H1 (cell line): ENCODE measurements around the gene SVIL. TPM values are rescaled to one million over a fixed set of nuclear protein-coding genes. Genes with fewer than 3 reads are reported as not detected.

Experiments used
- CTCF ChIA-PET: fragments of 300-600 bp; sonication (Branson Sonifier 250); formaldehyde crosslinking; loops from one replicate; lab custom pipeline; 2021; ENCODE audit not compliant: partially characterized antibody; lab: Charles Lee
- POLR2A ChIA-PET: fragments of 300-600 bp; sonication (Branson Sonifier 250); formaldehyde crosslinking; loops from one replicate; lab custom pipeline; 2021; ENCODE audit warnings: inconsistent platforms; ENCODE audit not compliant: partially characterized antibody; lab: Charles Lee
- DNase-seq, 2 experiments: peaks; one replicate each; pipeline versions ENCODE4 v3.0.0 to v3.0.0-alpha.2; 2010 to 2022; ENCODE audit warnings: low spot score in 2 of 2, low read depth in 1 of 2, mixed read lengths in 1 of 2
- FAIRE-seq: peaks from 2 replicates; lab custom pipeline; 2011; peaks lifted over from hg19 to GRCh38; lab: Jason Lieb, UNC
- H2AFZ ChIP-seq: 2 replicates; pipeline ENCODE4 v1.8.1; 2012; ENCODE audit warnings: low read length, inconsistent platforms
- H2AK5ac ChIP-seq: 2 replicates; pipeline ENCODE4 v1.6.1; 2013; ENCODE audit warnings: low read depth, low read length
- H2BK120ac ChIP-seq: replicated peaks from 2 replicates; pipeline ENCODE3; 2013; ENCODE audit warnings: low read depth, low read length, inconsistent platforms
- H2BK12ac ChIP-seq: 2 replicates; pipeline ENCODE4 v1.6.1; 2013; ENCODE audit warnings: low read depth, low read length
- H2BK15ac ChIP-seq: 2 replicates; pipeline ENCODE4 v1.6.1; 2013; ENCODE audit warnings: low read length
- H2BK20ac ChIP-seq: 2 replicates; pipeline ENCODE4 v1.6.1; 2013; ENCODE audit warnings: low read length
- H2BK5ac ChIP-seq: 2 replicates; pipeline ENCODE4 v1.6.1; 2013; ENCODE audit warnings: low read depth, low read length
- H3K14ac ChIP-seq: 2 replicates; pipeline ENCODE4 v1.6.1; 2013; ENCODE audit warnings: inconsistent platforms; ENCODE audit not compliant: insufficient read length
- H3K18ac ChIP-seq: 2 replicates; pipeline ENCODE4 v1.6.1; 2013; ENCODE audit warnings: low read length; ENCODE audit errors: extremely low read depth
- H3K23ac ChIP-seq: 2 replicates; pipeline ENCODE4 v1.6.1; 2013; ENCODE audit warnings: inconsistent platforms; ENCODE audit not compliant: insufficient read length
- H3K23me2 ChIP-seq: 2 replicates; pipeline ENCODE4 v1.6.1; 2013; ENCODE audit warnings: low read depth, low read length
- H3K27ac ChIP-seq: 2 replicates; pipeline ENCODE4 v1.6.1; 2011; ENCODE audit warnings: low read depth, low read length, inconsistent platforms
- H3K27me3 ChIP-seq, 4 experiments: replicated peaks in 1 of 4; 1 replicate in 1 of 4; 2 replicates in 3 of 4; pipeline versions ENCODE4 v1.6.1 to v1.8.1; 2011 to 2013; ENCODE audit warnings: low read length in 3 of 4, mild to moderate bottlenecking in 3 of 4, inconsistent platforms in 2 of 4, mixed read lengths in 2 of 4, moderate library complexity in 1 of 4; ENCODE audit not compliant: control insufficient read depth in 3 of 4, insufficient read depth in 3 of 4; ENCODE audit errors: extremely low read depth in 1 of 4
- H3K36me3 ChIP-seq, 4 experiments: 2 replicates each; pipeline versions ENCODE4 v1.6.1 to v1.8.1; 2011 to 2013; ENCODE audit warnings: mild to moderate bottlenecking in 4 of 4, low read length in 3 of 4, moderate library complexity in 2 of 4, control low read depth in 1 of 4, inconsistent platforms in 1 of 4; ENCODE audit not compliant: insufficient read depth in 4 of 4, control insufficient read depth in 2 of 4
- H3K4ac ChIP-seq: replicated peaks from 2 replicates; pipeline ENCODE3; 2013; ENCODE audit warnings: low read length, low read depth, mixed read lengths, inconsistent platforms; ENCODE audit not compliant: insufficient read length
- H3K4me1 ChIP-seq, 4 experiments: replicated peaks in 1 of 4; 1 replicate in 1 of 4; 2 replicates in 3 of 4; pipeline versions ENCODE4 v1.6.1 to v1.8.1; 2011 to 2013; ENCODE audit warnings: low read length in 3 of 4, inconsistent platforms in 2 of 4, mixed read lengths in 1 of 4; ENCODE audit not compliant: insufficient read depth in 4 of 4, control insufficient read depth in 3 of 4
- H3K4me2 ChIP-seq, 2 experiments: 2 replicates each; pipeline versions ENCODE4 v1.6.1 to v1.8.1; 2011 to 2013; ENCODE audit warnings: low read depth in 2 of 2, low read length in 2 of 2, control low read depth in 1 of 2, inconsistent platforms in 1 of 2, mild to moderate bottlenecking in 1 of 2; ENCODE audit not compliant: insufficient read depth in 1 of 2
- H3K4me3 ChIP-seq, 4 experiments: fragments of 200-600, 300-600 bp in 1 of 4; sonication (generic), shearing (Covaris generic), sonication (Bioruptor Twin) in 1 of 4; 2 replicates each; pipeline versions ENCODE4 v1.5.1 to v1.8.1; 2011 to 2016; ENCODE audit warnings: low read length in 4 of 4, low read depth in 3 of 4, control low read depth in 2 of 4, inconsistent platforms in 2 of 4, mild to moderate bottlenecking in 2 of 4, mixed read lengths in 1 of 4, moderate library complexity in 1 of 4; ENCODE audit not compliant: insufficient read depth in 2 of 4; ENCODE audit errors: extremely low read depth in 1 of 4
- H3K56ac ChIP-seq: replicated peaks from 2 replicates; pipeline ENCODE3; 2013; ENCODE audit warnings: low read depth, mild to moderate bottlenecking, mixed read lengths, low read length, inconsistent platforms; ENCODE audit not compliant: insufficient read length
- H3K79me1 ChIP-seq: 2 replicates; pipeline ENCODE4 v1.6.1; 2013; ENCODE audit warnings: low read depth, low read length, control low read depth
- H3K79me2 ChIP-seq, 2 experiments: 2 replicates each; pipeline versions ENCODE4 v1.6.1 to v1.8.1; 2012 to 2013; ENCODE audit warnings: low read length in 2 of 2, mild to moderate bottlenecking in 2 of 2, inconsistent platforms in 1 of 2; ENCODE audit not compliant: insufficient read depth in 2 of 2, control insufficient read depth in 1 of 2
- H3K9ac ChIP-seq, 4 experiments: replicated peaks in 1 of 4; 1 replicate in 1 of 4; 2 replicates in 3 of 4; pipeline versions ENCODE4 v1.6.1 to v1.8.1; 2011 to 2013; ENCODE audit warnings: low read depth in 3 of 4, low read length in 3 of 4, control low read depth in 2 of 4, mild to moderate bottlenecking in 2 of 4, moderate library complexity in 2 of 4, inconsistent platforms in 1 of 4; ENCODE audit errors: extremely low read depth in 1 of 4
- H3K9me3 ChIP-seq, 2 experiments: 2 replicates each; pipeline versions ENCODE4 v1.6.1 to v1.8.1; 2012 to 2013; ENCODE audit warnings: mild to moderate bottlenecking in 2 of 2, moderate library complexity in 2 of 2, control low read depth in 1 of 2, inconsistent platforms in 1 of 2, low read depth in 1 of 2, low read length in 1 of 2, mixed read lengths in 1 of 2; ENCODE audit not compliant: insufficient read depth in 2 of 2
- H4K20me1 ChIP-seq, 2 experiments: replicated peaks in 1 of 2; 2 replicates each; pipeline versions ENCODE3 to v1.8.1; 2011 to 2013; ENCODE audit warnings: inconsistent platforms in 2 of 2, low read length in 2 of 2, mild to moderate bottlenecking in 1 of 2; ENCODE audit not compliant: insufficient read depth in 2 of 2, control insufficient read depth in 1 of 2
- H4K5ac ChIP-seq: 2 replicates; pipeline ENCODE4 v1.6.1; 2013; ENCODE audit warnings: low read length, low read depth, mixed read lengths, inconsistent platforms; ENCODE audit not compliant: insufficient read length
- H4K8ac ChIP-seq: 2 replicates; pipeline ENCODE4 v1.8.0; 2013; ENCODE audit warnings: mild to moderate bottlenecking, moderate library complexity, low read length, inconsistent platforms; ENCODE audit not compliant: insufficient read depth; ENCODE audit errors: extremely low read depth
- H4K91ac ChIP-seq: replicated peaks from 2 replicates; pipeline ENCODE3; 2013; ENCODE audit warnings: low read length, mixed read lengths, inconsistent platforms; ENCODE audit not compliant: insufficient read length
- BCL11A ChIP-seq, 2 experiments: IDR thresholded peaks; one replicate each; pipeline ENCODE4 v1.6.1; 2011; ENCODE audit warnings: low read depth in 2 of 2, low read length in 2 of 2, mild to moderate bottlenecking in 2 of 2
- E2F6 ChIP-seq: IDR thresholded peaks from 2 replicates; pipeline ENCODE4 v1.6.1; 2012; ENCODE audit warnings: inconsistent platforms
- GTF2F1 ChIP-seq: IDR thresholded peaks from 2 replicates; pipeline ENCODE4 v1.6.1; 2012; ENCODE audit warnings: low read depth, low read length, improper control_type of control experiment, borderline replicate concordance
- HDAC2 ChIP-seq, 2 experiments: fragments of 300-600 bp in 1 of 2; sonication (generic) in 1 of 2; IDR thresholded peaks; 2 replicates each; pipeline ENCODE4 v1.6.1; 2011 to 2012; ENCODE audit warnings: low read depth in 2 of 2, low read length in 2 of 2, mild to moderate bottlenecking in 2 of 2, moderate library complexity in 2 of 2, borderline replicate concordance in 1 of 2, inconsistent platforms in 1 of 2
- JUND ChIP-seq: IDR thresholded peaks from 2 replicates; pipeline ENCODE4 v1.6.1; 2011; ENCODE audit warnings: mild to moderate bottlenecking, improper control_type of control experiment, low read length
- RBBP5 ChIP-seq: IDR thresholded peaks from 2 replicates; pipeline ENCODE4 v1.7.1; 2012; ENCODE audit warnings: low read depth, mild to moderate bottlenecking, inconsistent platforms, low read length, moderate library complexity, borderline replicate concordance
- SUZ12 ChIP-seq: fragments of 200-600 bp; sonication (generic); IDR thresholded peaks from 2 replicates; pipeline ENCODE4 v1.6.1; 2012; ENCODE audit warnings: mild to moderate bottlenecking, inconsistent platforms, low read length, moderate library complexity, mixed read lengths
- WGBS, 2 experiments: shearing (Covaris generic) in 1 of 2; methylation state at CpG; one replicate each; pipeline versions ENCODE4 v1.1.6 to v1.1.7; 2013 to 2015; ENCODE audit warnings: low lambda C conversion rate in 2 of 2, mixed read lengths in 2 of 2, inconsistent platforms in 1 of 2, low coverage in 1 of 2, missing lambda C conversion rate in 1 of 2; ENCODE audit not compliant: insufficient replicate concordance in 2 of 2, insufficient coverage in 1 of 2, insufficient read length in 1 of 2; ENCODE audit errors: extremely low coverage in 1 of 2, missing lambda C conversion rate in 1 of 2; 5-methylcytosine and 5-hydroxymethylcytosine counted together
- polyA plus RNA-seq, 7 experiments: library from polyadenylated mRNA; depleted of rRNA in 3 of 7; stranded (reverse) in 5 of 7; unstranded in 2 of 7; fragments of >200 nt in 5 of 7; fragments of 200-250 nt in 2 of 7; gene quantifications; 1 replicate in 5 of 7; 2 replicates in 1 of 7; 4 replicates in 1 of 7; pipeline versions ENCODE4 v1.2.1 to v1.2.3, GENCODE V29; 2011 to 2013; ENCODE audit warnings: missing spikeins in 2 of 7, mixed read lengths in 2 of 7
- total RNA-seq: library from RNA; stranded (reverse); fragmentation: NEBNext Ultra II Directional; extraction: Animal tissue kit (Norgen Biotek cat#: 25700); gene quantifications from 2 replicates; pipeline ENCODE4 v1.2.1, GENCODE V29; 2021

SVIL gene
- total and polyA plus RNA-seq, 2 of the 8 experiments (the other 6 are each of a cell fraction or from before 2014, with no cell fraction given) = 4.7 to 15.4 TPM

DNA sequence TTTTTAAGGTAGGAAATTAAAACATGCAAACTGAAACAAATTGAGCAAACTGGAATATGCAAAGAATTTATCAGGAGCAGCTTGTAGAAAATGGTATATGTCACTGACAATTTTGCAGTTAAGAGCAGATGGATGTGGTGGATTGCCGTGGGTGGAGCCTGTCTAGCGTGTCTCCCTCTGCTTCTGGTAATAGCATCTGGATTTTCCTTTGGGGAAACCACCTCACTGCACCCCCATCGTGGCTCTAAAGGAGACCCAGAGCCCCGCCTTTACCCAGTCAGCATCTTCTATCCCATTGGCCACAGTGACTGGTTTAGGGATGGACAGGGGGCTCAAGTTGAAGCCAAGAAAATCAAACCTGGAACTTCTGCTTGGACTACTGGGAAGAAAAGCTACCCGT is 142.9 kb downstream of the SVIL start:
- H3K27ac ChIP-seq = no peak overlapping the region
- H2BK20ac ChIP-seq = no peak overlapping the region
- TF ChIP-seq HDAC2 (IDR thresholded peaks at IDR 0.05; ENCODE audit: borderline replicate concordance in 1 of 2, low read depth in 2 of 2, low read length in 2 of 2) (no peak), E2F6 (no peak), SUZ12 (no peak), BCL11A (IDR thresholded peaks at IDR 0.05; ENCODE audit: low read depth in 2 of 2, low read length in 2 of 2) (no peak), GTF2F1 (no peak), JUND (no peak), RBBP5 (no peak)
- TF ChIP-seq, all 59 proteins: peak for 0
- ChIA-PET POLR2A (no interaction called here), CTCF (interaction anchor here (1.3 to 1.4 kb wide), 2 partner anchors 9 to 14 kb away, joined by 3 to 4 read pairs; no protein-coding TSS in a partner anchor)
- H3K4me1 ChIP-seq = peaks cover 0 to 3% (median 0%) of the 10 kb centered on the region in 4 experiments; a peak in 2 of 7 replicates
- no peak overlapping the region for H2BK12ac ChIP-seq
- H2BK120ac ChIP-seq = no peak overlapping the region
- no peak overlapping the region for H3K9ac ChIP-seq
- H3K23ac ChIP-seq = no peak overlapping the region
- H4K8ac ChIP-seq = no peak overlapping the region
- no peak overlapping the region for H3K56ac ChIP-seq
- peaks cover 0 to 4% (median 0%) of the 10 kb centered on the region in 4 experiments; a peak in 3 of 8 replicates for H3K36me3 ChIP-seq
- H2AK5ac ChIP-seq = no peak overlapping the region
- H2BK15ac ChIP-seq = no peak overlapping the region
- no peak overlapping the region for H2AFZ ChIP-seq
- FAIRE-seq (no peak), DNase-seq (no peak)
- no peak overlapping the region for H3K4me2 ChIP-seq
- no peaks in the 10 kb centered on the region for H3K23me2 ChIP-seq
- H3K79me2 ChIP-seq = no peaks in the 10 kb centered on the region
- no peak overlapping the region for H3K4ac ChIP-seq
- H3K79me1 ChIP-seq = no peaks in the 10 kb centered on the region
- no peak overlapping the region for H2BK5ac ChIP-seq
- H3K4me3 ChIP-seq = no peak overlapping the region
- H3K9me3 ChIP-seq = no peaks in the 10 kb centered on the region
- 82% methylated on average over 5 of the region's 5 CpGs; no CpG with 5 or more reads in 1 of the 2 experiments for WGBS, 2 experiments
- no peaks in the 10 kb centered on the region for H3K27me3 ChIP-seq
- no peak overlapping the region for H3K18ac ChIP-seq
- H4K5ac ChIP-seq = no peak overlapping the region
- H4K91ac ChIP-seq = no peak overlapping the region
- no peak overlapping the region for H3K14ac ChIP-seq
- no peaks in the 10 kb centered on the region for H4K20me1 ChIP-seq
